Stimulated activated CD4-positive, alpha-beta T cell treated with anti-CD3 and anti-CD28 coated beads, Interleukin-1b, Interleukin-23, amount 100 ng/mL, for 4 hours (primary cell): ENCODE data around the gene ADGRG3.

ENCODE experiments used
- DNase-seq, 2 donors: peaks; one replicate each; pipeline ENCODE4 v3.0.0-alpha.2; 2020; ENCODE audit warnings: low read depth in 2 of 2

ADGRG3 gene

DNA sequence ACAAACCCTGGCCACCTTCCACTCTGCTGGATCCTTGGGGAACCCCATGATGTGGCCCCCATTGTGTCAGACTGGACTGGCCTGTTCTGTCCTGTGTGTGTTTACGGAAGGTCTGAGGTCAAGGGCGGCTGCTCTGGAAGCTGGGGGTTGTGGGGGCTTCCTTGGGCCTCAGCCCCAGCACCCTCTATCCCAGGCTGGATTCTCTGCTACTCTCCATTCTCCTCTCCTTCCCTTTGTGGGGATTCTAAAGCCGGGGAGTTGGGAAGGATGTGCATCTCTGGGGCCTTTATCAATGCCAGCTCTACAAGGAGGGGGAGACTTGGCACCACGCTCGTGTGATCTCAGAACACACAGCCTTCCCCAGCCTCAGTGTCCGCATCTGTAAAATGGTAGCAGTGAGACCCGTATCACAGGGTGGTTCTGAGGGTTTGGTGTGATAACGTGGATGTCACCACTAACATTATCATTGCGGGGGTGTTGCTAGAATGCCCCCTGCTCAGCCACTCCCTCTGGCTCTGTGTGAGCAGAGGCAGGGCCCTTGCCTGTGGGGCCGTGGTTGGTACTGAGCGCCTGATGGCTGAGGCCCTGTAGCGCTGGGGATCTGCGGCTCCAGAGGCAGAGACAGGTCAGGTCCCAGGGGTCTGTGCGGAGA lies 21.6 kb upstream of the ADGRG3 start:
- no peak for DNase-seq

DNA sequence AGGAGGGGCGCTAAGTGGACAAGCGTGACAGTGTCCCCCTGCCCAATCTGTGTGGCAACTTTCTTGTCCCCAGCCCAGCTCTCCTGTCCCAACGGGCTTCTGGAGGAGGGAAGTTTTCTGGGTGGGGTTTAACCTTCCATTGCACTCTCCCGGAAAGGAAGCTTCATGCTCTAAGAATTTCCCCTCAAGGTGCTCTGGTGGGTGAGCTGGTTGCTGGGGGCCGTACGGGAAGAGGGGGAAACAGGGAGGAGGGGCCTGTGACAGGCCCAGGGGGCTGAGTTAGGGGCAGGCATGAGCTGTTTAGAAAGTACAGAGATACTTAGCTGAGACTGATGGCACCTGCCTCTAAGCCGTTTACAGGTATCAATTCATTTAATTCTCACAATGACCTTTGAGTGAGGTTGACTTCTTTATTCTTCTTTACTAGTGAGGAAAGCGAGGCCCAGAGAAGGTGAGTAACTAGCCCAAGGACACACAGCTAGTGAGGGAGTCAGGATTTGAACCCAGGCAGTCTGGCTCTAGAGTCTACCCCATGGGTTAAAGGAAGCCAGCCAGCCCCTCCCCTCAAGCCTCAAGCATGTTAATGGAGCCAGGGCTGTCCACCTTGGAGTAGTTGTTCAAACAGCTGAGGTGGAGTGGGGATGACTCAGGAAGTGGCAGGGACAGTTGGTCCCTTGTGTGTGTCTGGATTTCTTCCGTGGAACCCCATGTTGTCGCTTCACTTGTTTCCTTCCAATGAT lies 20.8 kb upstream of the ADGRG3 start:
- no peak for DNase-seq

GRCh38 chr16:57648125-57648524 lies 20.0 kb upstream of the ADGRG3 start:
- DNase-seq, result no peak

DNA sequence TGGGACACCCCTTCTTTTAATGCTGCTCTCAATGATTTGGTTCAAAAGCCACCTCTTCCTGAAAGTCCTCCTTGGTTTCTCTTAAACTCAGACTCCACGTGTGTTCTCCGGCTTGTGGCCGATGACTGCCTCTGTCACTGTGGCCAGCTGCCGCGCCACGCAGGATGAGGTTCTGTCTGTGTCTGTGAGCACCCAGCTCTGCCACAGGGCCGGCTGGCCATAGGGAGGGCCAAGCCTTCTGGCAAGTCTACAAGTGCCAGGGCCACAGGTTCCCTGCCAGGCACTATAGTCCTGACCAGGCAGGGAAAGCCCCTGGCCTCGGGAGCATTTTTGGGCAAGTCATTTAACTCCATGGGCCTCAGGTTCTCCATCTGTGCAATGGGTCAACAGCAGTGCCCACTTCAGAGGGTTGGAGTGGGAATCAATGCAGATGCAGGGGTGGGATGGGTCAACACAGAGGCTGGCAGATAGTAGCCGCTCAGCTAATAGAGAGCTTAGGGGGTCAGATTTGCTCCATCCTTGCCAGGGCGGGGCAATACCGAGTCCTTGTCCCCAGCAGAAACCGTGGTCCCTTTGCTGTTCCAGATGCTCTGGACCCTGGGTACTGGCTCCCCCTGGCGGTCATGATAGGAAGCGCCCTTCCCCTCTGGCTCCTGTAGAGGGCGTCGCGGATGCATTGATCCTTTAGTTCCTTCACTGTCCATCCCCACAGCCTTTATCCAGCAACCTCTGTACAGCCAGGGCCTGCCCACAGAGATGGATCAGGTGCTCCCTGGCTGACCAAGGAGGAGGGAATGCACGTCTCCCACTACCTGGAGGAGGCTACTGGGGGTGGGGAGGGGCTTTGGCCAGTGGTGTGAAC lies 19.3 kb upstream of the ADGRG3 start:
- peak; percentile 77 to 81 for DNase-seq

- no peak for DNase-seq
These were observed 18.7 kb upstream of the ADGRG3 start for GRCh38 chr16:57649443-57649751.

GRCh38 chr16:57649846-57650245 lies 18.3 kb upstream of the ADGRG3 start:
- DNase-seq, result no peak

DNA sequence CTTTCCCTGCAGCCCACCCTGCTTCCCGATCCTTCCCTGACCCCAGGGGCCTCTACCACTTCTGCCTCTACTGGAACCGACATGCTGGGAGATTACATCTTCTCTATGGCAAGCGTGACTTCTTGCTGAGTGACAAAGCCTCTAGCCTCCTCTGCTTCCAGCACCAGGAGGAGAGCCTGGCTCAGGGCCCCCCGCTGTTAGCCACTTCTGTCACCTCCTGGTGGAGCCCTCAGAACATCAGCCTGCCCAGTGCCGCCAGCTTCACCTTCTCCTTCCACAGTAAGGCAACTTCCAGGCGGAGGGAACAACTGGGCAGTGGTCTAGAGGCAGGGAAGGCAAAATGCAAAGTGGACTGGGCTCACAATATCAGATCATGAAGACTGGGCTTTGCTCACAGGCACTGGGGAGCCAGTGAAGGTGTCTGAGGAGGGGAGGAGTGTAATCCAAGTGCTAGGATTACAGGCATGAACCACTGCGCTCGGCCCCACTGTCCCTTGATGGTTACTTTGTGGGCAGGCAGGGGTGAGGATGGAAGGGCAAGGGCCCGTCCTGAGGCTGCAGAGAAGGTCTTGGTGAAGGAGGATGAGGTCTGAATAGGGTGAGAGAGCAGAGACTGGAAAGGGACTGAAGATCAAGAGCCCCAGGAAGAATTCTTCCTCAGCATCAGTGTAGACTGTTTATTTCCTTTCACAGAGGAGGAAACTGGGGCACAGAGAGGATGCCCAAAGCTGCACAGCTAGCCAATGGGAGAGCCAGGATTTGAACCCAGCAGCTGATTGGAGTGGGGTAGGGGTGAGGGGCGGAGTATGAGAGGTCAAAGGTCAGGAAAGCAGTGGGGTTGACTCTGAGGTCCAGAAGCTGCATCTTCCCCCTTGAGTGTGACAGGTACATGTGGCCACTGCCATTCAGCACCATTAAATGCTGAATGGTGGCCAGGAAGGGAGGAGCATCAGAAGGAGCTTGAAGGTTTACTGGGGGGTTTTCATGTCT lies 16.5 kb upstream of the ADGRG3 start:
- no peak for DNase-seq

- DNase-seq, result no peak
These were observed 15.2 kb upstream of the ADGRG3 start for GRCh38 chr16:57652695-57653471.

GRCh38 chr16:57653936-57654335 lies 14.2 kb upstream of the ADGRG3 start:
- DNase-seq, result no peak

DNA sequence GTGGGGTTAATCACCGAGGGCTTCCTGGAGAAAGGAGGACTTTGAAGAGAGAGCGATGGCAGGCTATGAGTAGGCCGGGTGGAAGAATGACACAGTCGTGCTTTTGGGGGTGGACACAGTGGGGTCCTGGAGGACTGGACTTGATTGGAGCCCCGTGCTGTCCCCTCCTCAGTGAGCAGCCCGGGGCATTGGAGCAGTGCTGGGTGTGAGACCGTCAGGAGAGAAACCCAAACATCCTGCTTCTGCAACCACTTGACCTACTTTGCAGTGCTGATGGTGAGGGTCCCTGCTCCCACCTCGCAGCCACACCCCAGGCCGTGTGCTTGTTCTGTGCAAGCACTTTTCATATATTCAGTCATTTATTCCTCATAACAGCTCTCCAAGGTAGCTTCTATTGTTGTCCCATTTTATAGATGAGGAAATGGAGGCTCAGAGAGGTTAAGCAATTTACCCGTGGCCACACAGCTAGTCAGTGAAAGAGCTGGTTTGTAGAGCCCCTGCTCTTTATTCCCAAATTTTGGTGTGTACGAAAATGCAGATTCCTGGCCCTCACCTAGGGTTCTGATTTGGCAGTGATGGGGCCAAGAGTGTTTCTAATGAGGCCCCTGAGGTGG lies 11.7 kb upstream of the ADGRG3 start:
- no peak for DNase-seq

- DNase-seq, result no peak
These were observed 10.9 kb upstream of the ADGRG3 start for GRCh38 chr16:57657228-57657627.

GRCh38 chr16:57658130-57658877 lies 9.8 kb upstream of the ADGRG3 start:
- DNase-seq, result no peak

DNA sequence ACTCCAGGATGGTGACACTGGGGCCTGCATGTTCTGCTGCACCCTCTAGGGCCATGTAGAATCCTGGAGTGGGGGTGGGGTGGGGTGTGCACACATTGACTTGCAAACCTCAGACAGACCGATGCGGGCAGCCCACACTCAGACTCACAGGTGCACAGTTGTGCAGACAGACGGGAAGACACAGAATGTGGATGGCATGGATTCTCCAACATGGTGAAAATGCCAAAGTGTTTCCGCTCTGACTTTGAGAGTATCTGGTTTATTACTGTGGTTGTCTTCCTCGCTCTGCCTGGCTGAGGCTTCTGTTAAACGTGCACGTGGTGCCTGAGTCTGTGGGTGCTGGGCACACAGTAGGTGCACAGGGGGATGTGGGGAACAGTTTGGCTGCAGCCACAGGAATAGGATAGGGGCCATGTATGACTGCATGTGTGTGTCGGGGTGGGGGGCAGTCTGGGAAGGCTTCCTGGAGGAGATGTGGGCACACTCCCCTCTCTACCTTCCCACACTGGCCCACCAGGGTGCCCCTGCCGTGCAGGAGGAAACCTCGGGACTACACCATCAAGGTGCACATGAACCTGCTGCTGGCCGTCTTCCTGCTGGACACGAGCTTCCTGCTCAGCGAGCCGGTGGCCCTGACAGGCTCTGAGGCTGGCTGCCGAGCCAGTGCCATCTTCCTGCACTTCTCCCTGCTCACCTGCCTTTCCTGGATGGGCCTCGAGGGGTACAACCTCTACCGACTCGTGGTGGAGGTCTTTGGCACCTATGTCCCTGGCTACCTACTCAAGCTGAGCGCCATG lies 9.0 kb upstream of the ADGRG3 start:
- no peak for DNase-seq

DNA sequence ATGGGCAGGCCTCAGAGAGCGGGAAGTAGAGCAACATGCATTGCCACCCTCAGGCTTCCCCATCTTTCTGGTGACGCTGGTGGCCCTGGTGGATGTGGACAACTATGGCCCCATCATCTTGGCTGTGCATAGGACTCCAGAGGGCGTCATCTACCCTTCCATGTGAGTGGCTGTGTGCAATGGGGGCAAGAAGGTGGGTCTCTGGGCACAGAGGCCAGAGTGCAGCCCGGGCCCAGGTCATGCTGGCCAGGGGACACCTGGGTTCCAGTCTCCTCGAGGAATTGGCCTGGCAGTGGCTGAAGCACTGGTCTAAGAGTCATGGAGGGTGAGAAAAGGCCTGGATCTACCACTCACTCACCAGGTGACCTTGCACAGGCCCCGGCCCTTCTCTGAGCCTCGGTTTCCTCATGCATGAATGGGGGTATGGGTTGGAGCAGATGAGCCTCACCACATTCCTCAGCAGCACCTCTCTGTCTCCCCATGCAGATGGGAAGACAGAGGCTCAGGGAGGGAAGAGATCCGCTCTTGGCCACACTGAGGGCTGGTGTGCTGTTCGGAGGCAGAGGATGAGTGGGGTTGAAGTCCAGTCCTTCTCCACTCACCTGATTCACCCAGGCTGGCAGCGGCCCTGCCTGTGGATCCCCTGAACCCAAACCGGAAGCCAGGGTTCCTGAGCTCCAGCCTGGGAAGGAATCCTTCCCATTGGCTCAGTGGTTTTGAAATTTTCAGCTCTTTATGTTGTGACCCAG lies 7.2 kb upstream of the ADGRG3 start:
- DNase-seq, result no peak

GRCh38 chr16:57661510-57661909 lies 6.6 kb upstream of the ADGRG3 start:
- no peak for DNase-seq

DNA sequence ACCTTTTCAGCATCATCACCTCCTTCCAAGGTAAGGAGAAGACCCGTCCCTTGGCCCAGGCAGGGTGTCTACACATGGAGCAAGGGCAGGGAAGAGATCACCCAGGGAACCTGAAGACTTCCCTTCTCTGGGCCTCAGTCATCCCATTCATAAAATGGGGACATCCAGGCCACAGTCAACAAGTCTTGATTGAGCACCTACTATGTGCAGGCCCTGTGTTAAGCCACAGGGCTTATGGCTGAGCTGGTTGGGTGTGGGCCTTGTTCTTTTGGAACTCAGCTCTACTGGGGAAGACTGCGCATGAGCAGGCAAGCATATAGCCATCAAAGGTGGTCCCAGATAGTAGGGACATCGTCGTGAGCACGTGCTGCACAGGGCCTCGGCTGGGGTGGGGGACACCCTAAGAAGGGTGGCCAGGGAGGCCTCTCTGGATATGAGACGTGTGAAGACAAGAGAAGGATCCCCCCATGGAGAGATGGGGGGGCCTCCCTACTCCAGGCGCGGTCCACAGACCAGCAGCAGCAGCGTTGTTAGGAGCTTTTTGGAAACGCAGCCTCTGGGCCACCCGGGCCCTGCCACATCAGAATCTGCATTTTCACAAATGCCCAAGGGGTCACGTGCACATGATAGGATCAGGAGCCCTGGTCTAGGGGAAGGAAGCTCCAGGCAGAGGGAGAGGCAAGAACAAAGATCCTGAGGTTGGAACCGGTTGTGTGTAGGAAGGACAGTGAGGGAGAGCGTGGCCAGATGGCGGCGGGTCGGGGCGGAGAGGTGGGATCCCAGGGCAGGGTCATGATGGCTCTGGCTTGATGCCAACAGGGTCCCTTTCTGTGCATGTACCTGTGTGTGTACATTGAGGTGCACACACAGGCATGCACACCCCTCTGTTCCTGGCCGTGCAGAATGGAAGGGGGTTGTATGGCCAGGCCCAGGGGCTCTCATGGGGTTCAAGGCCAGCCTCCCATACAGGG lies 5.9 kb upstream of the ADGRG3 start:
- DNase-seq, result no peak

DNA sequence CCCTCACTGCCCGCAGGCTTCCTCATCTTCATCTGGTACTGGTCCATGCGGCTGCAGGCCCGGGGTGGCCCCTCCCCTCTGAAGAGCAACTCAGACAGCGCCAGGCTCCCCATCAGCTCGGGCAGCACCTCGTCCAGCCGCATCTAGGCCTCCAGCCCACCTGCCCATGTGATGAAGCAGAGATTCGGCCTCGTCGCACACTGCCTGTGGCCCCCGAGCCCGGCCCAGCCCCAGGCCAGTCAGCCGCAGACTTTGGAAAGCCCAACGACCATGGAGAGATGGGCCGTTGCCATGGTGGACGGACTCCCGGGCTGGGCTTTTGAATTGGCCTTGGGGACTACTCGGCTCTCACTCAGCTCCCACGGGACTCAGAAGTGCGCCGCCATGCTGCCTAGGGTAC lies 4.7 kb upstream of the ADGRG3 start:
- no peak for DNase-seq
